ENCODE measurements around the gene HHATL. TPM values are rescaled to one million over a fixed set of nuclear protein-coding genes. Genes with fewer than 3 reads are reported as not detected.

HHATL gene
- total and polyA plus RNA-seq, 10 of the 15 experiments (the other 5 are each of a cell fraction or from before 2014, with no cell fraction given) = not detected

GRCh38 chr3:42710323-42711021 lies 7.9 kb upstream of the HHATL start (continued):
- TF ChIP-seq BCL3 (IDR thresholded peaks at IDR 0.05; ENCODE audit: borderline replicate concordance, insufficient read depth, low read depth, low read length, poor library complexity, severe bottlenecking) = no peak
- TF ChIP-seq CHD1 (IDR thresholded peaks at IDR 0.05; ENCODE audit: low read depth, low read length) = no peak

- H2AFZ ChIP-seq (ENCODE audit: control insufficient read depth, low read depth, low read length) = no peak overlapping the region
- 54% methylated on average over 10 of the region's 10 CpGs for WGBS (ENCODE audit: insufficient coverage, insufficient replicate concordance, low lambda C conversion rate, missing lambda C conversion rate)
- ATAC-seq (no peak), FAIRE-seq (no peak), DNase-seq (ENCODE audit: low read depth, low spot score) (no peak)
- intact Hi-C loops (cut with micrococcal nuclease; ENCODE audit: unreplicated experiment) = no loop called here
- no peaks in the 10 kb centered on the region for H4K20me1 ChIP-seq (ENCODE audit: control insufficient read depth, insufficient read depth)
- BruUV-seq (replicated peaks) = no TSS peak
- ChIA-PET SMC1A (ENCODE audit: uncharacterized antibody, unreplicated experiment) (no interaction called here), POLR2A (no interaction called here), RAD21 (ENCODE audit: unreplicated experiment) (interaction anchor here (0.6 kb wide), 1 partner anchor 1240 kb away, joined by 4 read pairs; no protein-coding TSS in a partner anchor), CTCF (interaction anchor here (0.5 kb wide), 1 partner anchor 113 kb away, joined by 3 read pairs; no protein-coding TSS in a partner anchor)
- H3K79me2 ChIP-seq (ENCODE audit: control insufficient read depth, insufficient read depth, low read length) = no peaks in the 10 kb centered on the region
- no peaks in the 10 kb centered on the region; a peak in 3 of 4 replicates for H3K27me3 ChIP-seq (replicated peaks in 1 of 2; ENCODE audit: control insufficient read depth in 2 of 2, insufficient read depth in 2 of 2, low read length in 1 of 2)
- H3K4me2 ChIP-seq (ENCODE audit: control insufficient read depth, insufficient read depth) = no peak overlapping the region
- in situ Hi-C loops (cut with MboI) = no loop called here
- no peak overlapping the region for H3K27ac ChIP-seq (ENCODE audit: control insufficient read depth, insufficient read depth)
- H3K9ac ChIP-seq (ENCODE audit: control insufficient read depth, insufficient read depth, low read length) = no peak overlapping the region
- H3K9me3 ChIP-seq (replicated peaks; ENCODE audit: control insufficient read depth, insufficient read depth, low read length) = no peaks in the 10 kb centered on the region
- H3K36me3 ChIP-seq (ENCODE audit: control insufficient read depth in 2 of 2, insufficient read depth in 2 of 2, low read length in 1 of 2) = no peaks in the 10 kb centered on the region
- no peaks in the 10 kb centered on the region for H3K4me1 ChIP-seq (ENCODE audit: control insufficient read depth, insufficient read depth, low read length)
- no peak overlapping the region for H3K4me3 ChIP-seq
- TF ChIP-seq MEF2A (IDR thresholded peaks at IDR 0.05; ENCODE audit: insufficient read depth, low read depth, low read length) = no peak
- TF ChIP-seq EZH2 (IDR thresholded peaks at IDR 0.05; ENCODE audit: borderline replicate concordance, control insufficient read depth, low read depth, low read length) = no peak
- TF ChIP-seq, protein P1, sequence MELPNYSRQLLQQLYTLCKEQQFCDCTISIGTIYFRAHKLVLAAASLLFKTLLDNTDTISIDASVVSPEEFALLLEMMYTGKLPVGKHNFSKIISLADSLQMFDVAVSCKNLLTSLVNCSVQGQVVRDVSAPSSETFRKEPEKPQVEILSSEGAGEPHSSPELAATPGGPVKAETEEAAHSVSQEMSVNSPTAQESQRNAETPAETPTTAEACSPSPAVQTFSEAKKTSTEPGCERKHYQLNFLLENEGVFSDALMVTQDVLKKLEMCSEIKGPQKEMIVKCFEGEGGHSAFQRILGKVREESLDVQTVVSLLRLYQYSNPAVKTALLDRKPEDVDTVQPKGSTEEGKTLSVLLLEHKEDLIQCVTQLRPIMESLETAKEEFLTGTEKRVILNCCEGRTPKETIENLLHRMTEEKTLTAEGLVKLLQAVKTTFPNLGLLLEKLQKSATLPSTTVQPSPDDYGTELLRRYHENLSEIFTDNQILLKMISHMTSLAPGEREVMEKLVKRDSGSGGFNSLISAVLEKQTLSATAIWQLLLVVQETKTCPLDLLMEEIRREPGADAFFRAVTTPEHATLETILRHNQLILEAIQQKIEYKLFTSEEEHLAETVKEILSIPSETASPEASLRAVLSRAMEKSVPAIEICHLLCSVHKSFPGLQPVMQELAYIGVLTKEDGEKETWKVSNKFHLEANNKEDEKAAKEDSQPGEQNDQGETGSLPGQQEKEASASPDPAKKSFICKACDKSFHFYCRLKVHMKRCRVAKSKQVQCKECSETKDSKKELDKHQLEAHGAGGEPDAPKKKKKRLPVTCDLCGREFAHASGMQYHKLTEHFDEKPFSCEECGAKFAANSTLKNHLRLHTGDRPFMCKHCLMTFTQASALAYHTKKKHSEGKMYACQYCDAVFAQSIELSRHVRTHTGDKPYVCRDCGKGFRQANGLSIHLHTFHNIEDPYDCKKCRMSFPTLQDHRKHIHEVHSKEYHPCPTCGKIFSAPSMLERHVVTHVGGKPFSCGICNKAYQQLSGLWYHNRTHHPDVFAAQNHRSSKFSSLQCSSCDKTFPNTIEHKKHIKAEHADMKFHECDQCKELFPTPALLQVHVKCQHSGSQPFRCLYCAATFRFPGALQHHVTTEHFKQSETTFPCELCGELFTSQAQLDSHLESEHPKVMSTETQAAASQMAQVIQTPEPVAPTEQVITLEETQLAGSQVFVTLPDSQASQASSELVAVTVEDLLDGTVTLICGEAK (IDR thresholded peaks at IDR 0.05; ENCODE audit: borderline replicate concordance) = no peak
- no peak for TF ChIP-seq IKZF1 (conservative IDR thresholded peaks at IDR 0.05)
- TF ChIP-seq E2F8 (IDR thresholded peaks at IDR 0.05; ENCODE audit: low read depth, partially characterized antibody) = no peak
- TF ChIP-seq MTA3 (IDR thresholded peaks at IDR 0.05; ENCODE audit: borderline replicate concordance, low read length) = no peak
- no peak for TF ChIP-seq BCL11A (IDR thresholded peaks at IDR 0.05; ENCODE audit: low read depth, low read length)
- TF ChIP-seq, protein P2, sequence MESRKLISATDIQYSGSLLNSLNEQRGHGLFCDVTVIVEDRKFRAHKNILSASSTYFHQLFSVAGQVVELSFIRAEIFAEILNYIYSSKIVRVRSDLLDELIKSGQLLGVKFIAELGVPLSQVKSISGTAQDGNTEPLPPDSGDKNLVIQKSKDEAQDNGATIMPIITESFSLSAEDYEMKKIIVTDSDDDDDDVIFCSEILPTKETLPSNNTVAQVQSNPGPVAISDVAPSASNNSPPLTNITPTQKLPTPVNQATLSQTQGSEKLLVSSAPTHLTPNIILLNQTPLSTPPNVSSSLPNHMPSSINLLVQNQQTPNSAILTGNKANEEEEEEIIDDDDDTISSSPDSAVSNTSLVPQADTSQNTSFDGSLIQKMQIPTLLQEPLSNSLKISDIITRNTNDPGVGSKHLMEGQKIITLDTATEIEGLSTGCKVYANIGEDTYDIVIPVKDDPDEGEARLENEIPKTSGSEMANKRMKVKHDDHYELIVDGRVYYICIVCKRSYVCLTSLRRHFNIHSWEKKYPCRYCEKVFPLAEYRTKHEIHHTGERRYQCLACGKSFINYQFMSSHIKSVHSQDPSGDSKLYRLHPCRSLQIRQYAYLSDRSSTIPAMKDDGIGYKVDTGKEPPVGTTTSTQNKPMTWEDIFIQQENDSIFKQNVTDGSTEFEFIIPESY (IDR thresholded peaks at IDR 0.05) = no peak
These were observed 7.0 kb upstream of the HHATL start for GRCh38 chr3:42709621-42710020.
